Colonic mucosa (tissue), 4 donors: ENCODE data around the gene TAF11L14. TPM values are rescaled to one million over a fixed set of nuclear protein-coding genes. Genes with fewer than 3 reads are reported as not detected.
"Not testable (repeated sequence)": the region's sequence is repeated elsewhere in the genome, so short reads cannot be mapped to it uniquely, and the experiment has no call there.

ENCODE experiments used
- DNase-seq: peaks from one replicate; pipeline ENCODE4 v3.0.0-alpha.2; 2020
- H3K27ac ChIP-seq: fragments of 200-600 bp; one replicate; pipeline ENCODE4 v1.8.0; 2021
- H3K27me3 ChIP-seq: fragments of 200-600 bp; one replicate; pipeline ENCODE4 v1.8.0; 2021
- H3K36me3 ChIP-seq: fragments of 200-600 bp; one replicate; pipeline ENCODE4 v1.8.0; 2021
- H3K4me1 ChIP-seq: fragments of 200-600 bp; one replicate; pipeline ENCODE4 v1.8.0; 2021; ENCODE audit warnings: mild to moderate bottlenecking
- H3K4me3 ChIP-seq: fragments of 200-600 bp; one replicate; pipeline ENCODE4 v1.8.0; 2021
- H3K9ac ChIP-seq, 2 donors: one replicate each; pipeline ENCODE4 v1.7.0; 2013; ENCODE audit warnings: control low read depth in 2 of 2, low read depth in 2 of 2, low read length in 2 of 2
- H3K9me3 ChIP-seq: fragments of 200-600 bp; one replicate; pipeline ENCODE4 v1.8.0; 2021
- CTCF ChIP-seq: fragments of 200-600 bp; IDR thresholded peaks from one replicate; pipeline ENCODE4 v1.8.0; 2022; ENCODE audit warnings: antibody characterized with exemption, mild to moderate bottlenecking
- intact Hi-C: fragments of 100-400 bp; cut with DNase I; formaldehyde crosslinking; loops from one replicate; pipeline ENCODE4 v1.14.1; 2022
- total RNA-seq, 2 donors: library from RNA; stranded (reverse); fragmentation: NEBNext Ultra II Directional in 1 of 2; extraction: Animal tissue kit (Norgen Biotek cat#: 25700) in 1 of 2; gene quantifications; one replicate each; pipeline ENCODE4 v1.2.1, GENCODE V29; 2021
- donor health status: healthy.
- donor health status: DM: no; HTN: no; CAD: no.
- donor health status: DM: no; HTN: no; CAD: no.

TAF11L14 gene
- total RNA-seq, 2 donors from 2014 or later, result not detected

GRCh38 chr5:17614872-17615605 is 19.2 kb upstream of the TAF11L14 start:
- no peak for TF ChIP-seq CTCF

GRCh38 chr5:17619354-17619753 is 14.9 kb upstream of the TAF11L14 start:
- H3K27ac ChIP-seq, result no peak overlapping the region
- no peak overlapping the region for H3K9ac ChIP-seq
- no peaks in the 10 kb centered on the region for H3K36me3 ChIP-seq
- intact Hi-C loops, result no loop called here
- H3K4me3 ChIP-seq, result no peak overlapping the region
- TF ChIP-seq CTCF, result no peak
- no peak for DNase-seq
- H3K4me1 ChIP-seq, result no peaks in the 10 kb centered on the region
- no peaks in the 10 kb centered on the region for H3K9me3 ChIP-seq
- no peaks in the 10 kb centered on the region for H3K27me3 ChIP-seq

More at GRCh38 chr5:17614872-17615605, 19.2 kb upstream of the TAF11L14 start:
- no peak for DNase-seq
- Histone ChIP-seq H3K27me3 (no peaks in the 10 kb centered on the region), H3K9me3 (no peaks in the 10 kb centered on the region), H3K9ac (no peak overlapping the region), H3K36me3 (no peaks in the 10 kb centered on the region), H3K4me3 (no peak overlapping the region), H3K27ac (no peak overlapping the region), H3K4me1 (no peaks in the 10 kb centered on the region)
- intact Hi-C loops, result no loop called here

GRCh38 chr5:17620627-17621026 is 13.6 kb upstream of the TAF11L14 start:
- Histone ChIP-seq H3K9ac (no peak overlapping the region), H3K27ac (no peak overlapping the region), H3K36me3 (no peaks in the 10 kb centered on the region), H3K4me1 (no peaks in the 10 kb centered on the region), H3K4me3 (no peak overlapping the region), H3K9me3 (no peaks in the 10 kb centered on the region), H3K27me3 (no peaks in the 10 kb centered on the region)
- no peak for DNase-seq
- intact Hi-C loops, result no loop called here
- TF ChIP-seq CTCF, result no peak

- no peak for TF ChIP-seq CTCF
- no peaks in the 10 kb centered on the region for H3K4me1 ChIP-seq
- no peak overlapping the region for H3K4me3 ChIP-seq
- intact Hi-C loops, result no loop called here
- no peaks in the 10 kb centered on the region for H3K36me3 ChIP-seq
- no peaks in the 10 kb centered on the region for H3K27me3 ChIP-seq
- H3K27ac ChIP-seq, result no peak overlapping the region
- no peak overlapping the region for H3K9ac ChIP-seq
- no peaks in the 10 kb centered on the region for H3K9me3 ChIP-seq
- no peak for DNase-seq
Measured at GRCh38 chr5:17625686-17626085, 8.6 kb upstream of the TAF11L14 start.

- DNase-seq, H3K4me1 ChIP-seq, H3K36me3 ChIP-seq, H3K27ac ChIP-seq, H3K27me3 ChIP-seq, H3K9me3 ChIP-seq, H3K4me3 ChIP-seq, H3K9ac ChIP-seq, intact Hi-C loops: not testable (repeated sequence)
Measured at GRCh38 chr5:17631788-17632187, 2.5 kb upstream of the TAF11L14 start, which contains the start of gene TAF11L13. Gene TAF11L13 (plus strand): TSS chr5:17632088.

GRCh38 chr5:17649232-17649631 is 15.0 kb downstream of the TAF11L14 start:
- H3K27me3 ChIP-seq, H3K27ac ChIP-seq, intact Hi-C loops, H3K9ac ChIP-seq, DNase-seq, H3K4me3 ChIP-seq, H3K36me3 ChIP-seq, H3K9me3 ChIP-seq, H3K4me1 ChIP-seq: not testable (repeated sequence)

- H3K4me3 ChIP-seq, H3K9me3 ChIP-seq, H3K9ac ChIP-seq, H3K27ac ChIP-seq, H3K27me3 ChIP-seq, H3K36me3 ChIP-seq, intact Hi-C loops, H3K4me1 ChIP-seq, DNase-seq: not testable (repeated sequence)
Measured at GRCh38 chr5:17655201-17655759, 21.0 kb downstream of the TAF11L14 start.
